Measurements from ENCODE around the gene FOXJ1. TPM values are rescaled to one million over a fixed set of nuclear protein-coding genes. Genes with fewer than 3 reads are reported as not detected.

FOXJ1 gene
- total and polyA plus RNA-seq, 2 of the 13 experiments (the other 11 are each of a cell fraction or from before 2014, with no cell fraction given): 0.98 to 1.6 TPM

GRCh38 chr17:76103274-76104139 is 37.5 kb downstream of the FOXJ1 start, which contains the start of gene EXOC7 (continued):
- peak; percentile 66 for TF ChIP-seq HNRNPK (IDR thresholded peaks at IDR 0.05; ENCODE audit: low read depth, low read length, poor library complexity, severe bottlenecking)
- no peak for TF ChIP-seq GPN1 (CRISPR knock-in tag; IDR thresholded peaks at IDR 0.05; ENCODE audit: borderline replicate concordance)
- TF ChIP-seq, protein P1, sequence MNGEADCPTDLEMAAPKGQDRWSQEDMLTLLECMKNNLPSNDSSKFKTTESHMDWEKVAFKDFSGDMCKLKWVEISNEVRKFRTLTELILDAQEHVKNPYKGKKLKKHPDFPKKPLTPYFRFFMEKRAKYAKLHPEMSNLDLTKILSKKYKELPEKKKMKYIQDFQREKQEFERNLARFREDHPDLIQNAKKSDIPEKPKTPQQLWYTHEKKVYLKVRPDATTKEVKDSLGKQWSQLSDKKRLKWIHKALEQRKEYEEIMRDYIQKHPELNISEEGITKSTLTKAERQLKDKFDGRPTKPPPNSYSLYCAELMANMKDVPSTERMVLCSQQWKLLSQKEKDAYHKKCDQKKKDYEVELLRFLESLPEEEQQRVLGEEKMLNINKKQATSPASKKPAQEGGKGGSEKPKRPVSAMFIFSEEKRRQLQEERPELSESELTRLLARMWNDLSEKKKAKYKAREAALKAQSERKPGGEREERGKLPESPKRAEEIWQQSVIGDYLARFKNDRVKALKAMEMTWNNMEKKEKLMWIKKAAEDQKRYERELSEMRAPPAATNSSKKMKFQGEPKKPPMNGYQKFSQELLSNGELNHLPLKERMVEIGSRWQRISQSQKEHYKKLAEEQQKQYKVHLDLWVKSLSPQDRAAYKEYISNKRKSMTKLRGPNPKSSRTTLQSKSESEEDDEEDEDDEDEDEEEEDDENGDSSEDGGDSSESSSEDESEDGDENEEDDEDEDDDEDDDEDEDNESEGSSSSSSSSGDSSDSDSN (CRISPR knock-in tag; IDR thresholded peaks at IDR 0.05): peak; percentile 57
- TF ChIP-seq ZNF20 (CRISPR knock-in tag; IDR thresholded peaks at IDR 0.05): no peak
- no peak for TF ChIP-seq ZMYM2 (CRISPR knock-in tag; IDR thresholded peaks at IDR 0.05)
- peak; percentile 80 for TF ChIP-seq ARNT2 (CRISPR knock-in tag; IDR thresholded peaks at IDR 0.05; ENCODE audit: low read depth)
- no peak; the same call in 1 of the 2 replicates for TF ChIP-seq MYPOP (CRISPR knock-in tag; IDR thresholded peaks at IDR 0.05)
- no peak for TF ChIP-seq ZNF343 (CRISPR knock-in tag; IDR thresholded peaks at IDR 0.05)
- TF ChIP-seq SMYD3 (CRISPR knock-in tag; IDR thresholded peaks at IDR 0.05): no peak
- TF ChIP-seq, protein P2, sequence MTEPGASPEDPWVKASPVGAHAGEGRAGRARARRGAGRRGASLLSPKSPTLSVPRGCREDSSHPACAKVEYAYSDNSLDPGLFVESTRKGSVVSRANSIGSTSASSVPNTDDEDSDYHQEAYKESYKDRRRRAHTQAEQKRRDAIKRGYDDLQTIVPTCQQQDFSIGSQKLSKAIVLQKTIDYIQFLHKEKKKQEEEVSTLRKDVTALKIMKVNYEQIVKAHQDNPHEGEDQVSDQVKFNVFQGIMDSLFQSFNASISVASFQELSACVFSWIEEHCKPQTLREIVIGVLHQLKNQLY (CRISPR knock-in tag; IDR thresholded peaks at IDR 0.05): no peak
- no peak; the same call in 1 of the 2 replicates for TF ChIP-seq MZF1 (CRISPR knock-in tag; IDR thresholded peaks at IDR 0.05; ENCODE audit: borderline replicate concordance)
- no peak for TF ChIP-seq ZBTB1 (CRISPR knock-in tag; IDR thresholded peaks at IDR 0.05; ENCODE audit: borderline replicate concordance)
- no peak; the same call in 1 of the 2 replicates for TF ChIP-seq SMAD1 (CRISPR knock-in tag; IDR thresholded peaks at IDR 0.05; ENCODE audit: borderline replicate concordance, low read depth)
- TF ChIP-seq, protein P3, sequence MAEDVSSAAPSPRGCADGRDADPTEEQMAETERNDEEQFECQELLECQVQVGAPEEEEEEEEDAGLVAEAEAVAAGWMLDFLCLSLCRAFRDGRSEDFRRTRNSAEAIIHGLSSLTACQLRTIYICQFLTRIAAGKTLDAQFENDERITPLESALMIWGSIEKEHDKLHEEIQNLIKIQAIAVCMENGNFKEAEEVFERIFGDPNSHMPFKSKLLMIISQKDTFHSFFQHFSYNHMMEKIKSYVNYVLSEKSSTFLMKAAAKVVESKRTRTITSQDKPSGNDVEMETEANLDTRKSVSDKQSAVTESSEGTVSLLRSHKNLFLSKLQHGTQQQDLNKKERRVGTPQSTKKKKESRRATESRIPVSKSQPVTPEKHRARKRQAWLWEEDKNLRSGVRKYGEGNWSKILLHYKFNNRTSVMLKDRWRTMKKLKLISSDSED (CRISPR knock-in tag; IDR thresholded peaks at IDR 0.05): no peak
- TF ChIP-seq ZNF441 (CRISPR knock-in tag; IDR thresholded peaks at IDR 0.05; ENCODE audit: borderline replicate concordance): peak; percentile 72
- TF ChIP-seq ZNF883 (CRISPR knock-in tag; IDR thresholded peaks at IDR 0.05; ENCODE audit: not compliant biosample characterization): peak; percentile 89
- TF ChIP-seq ATF6 (CRISPR knock-in tag; conservative IDR thresholded peaks at IDR 0.05): 0 out of 2 replicates have a peak, but pooled peaks have one; percentile 33
